Lower lobe of right lung (tissue), 2 donors: ENCODE measurements around the gene MXD1. TPM values are rescaled to one million over a fixed set of nuclear protein-coding genes. Genes with fewer than 3 reads are reported as not detected.

Source experiments
- ATAC-seq, 2 donors: fragments of 200-7000 bp; cut with Tn5 transposase; one replicate each; pipeline ENCODE4 v1.9.1; 2020 to 2022; ENCODE audit warnings: mild to moderate bottlenecking in 2 of 2, moderate library complexity in 2 of 2
- DNase-seq: peaks from one replicate; pipeline ENCODE4 v3.0.0-alpha.2; 2020
- H3K27ac ChIP-seq: fragments of 200-600 bp; one replicate; pipeline ENCODE4 v1.8.0; 2022
- H3K27me3 ChIP-seq: fragments of 200-600 bp; one replicate; pipeline ENCODE4 v1.8.0; 2022; ENCODE audit warnings: low read depth
- H3K36me3 ChIP-seq: fragments of 200-600 bp; one replicate; pipeline ENCODE4 v1.8.0; 2022; ENCODE audit warnings: mild to moderate bottlenecking
- H3K4me1 ChIP-seq: fragments of 200-600 bp; one replicate; pipeline ENCODE4 v1.8.0; 2022
- H3K4me3 ChIP-seq: fragments of 200-600 bp; one replicate; pipeline ENCODE4 v1.8.0; 2022; ENCODE audit warnings: mild to moderate bottlenecking
- H3K9me3 ChIP-seq: fragments of 200-600 bp; one replicate; pipeline ENCODE4 v1.8.0; 2022
- intact Hi-C: fragments of 100-400 bp; cut with DNase I; formaldehyde crosslinking; loops from one replicate; pipeline ENCODE4 v1.11.0; 2022
- total RNA-seq: library from RNA; stranded (reverse); fragmentation: NEBNext Ultra II Directional; extraction: Animal tissue kit (Norgen Biotek cat#: 25700); gene quantifications from one replicate; pipeline ENCODE4 v1.2.1, GENCODE V29; 2021
- TF ChIP-seq, protein P1 (sequence below): fragments of 200-600 bp; IDR thresholded peaks from one replicate; pipeline ENCODE4 v1.8.0; 2022; ENCODE audit warnings: antibody characterized with exemption, mild to moderate bottlenecking
- donor health status: DM: no; HTN: yes; CAD: no; lungs with severe emphysema.

The MXD1 gene
- total RNA-seq, 1 donor from 2014 or later = 33.8 TPM

DNA sequence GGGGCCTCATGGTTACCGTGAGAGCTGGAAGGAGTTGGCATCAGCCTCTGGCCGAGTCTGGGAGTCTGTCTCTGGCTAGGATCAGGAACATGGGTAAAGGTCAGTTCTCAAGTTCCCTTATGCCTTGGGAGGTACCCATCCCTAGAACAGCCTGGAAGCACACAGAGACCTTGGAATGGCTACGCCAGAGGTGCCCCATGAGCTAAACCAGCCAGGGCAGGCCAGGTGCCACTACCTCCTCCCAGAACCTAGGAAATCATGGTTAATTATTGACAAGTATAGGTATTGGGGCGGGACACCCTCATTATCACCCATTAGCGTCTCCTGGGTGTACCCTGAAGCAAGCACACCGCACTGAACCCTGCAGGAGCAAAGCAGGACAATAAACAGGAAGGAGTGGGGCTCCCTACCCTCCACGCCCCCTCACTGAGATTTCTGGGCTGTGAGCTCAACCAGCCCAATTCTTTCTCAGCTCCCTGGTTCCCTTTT is 49.5 kb downstream of the MXD1 start:
- no peak for ATAC-seq
- no peaks in the 10 kb centered on the region for H3K4me1 ChIP-seq
- H3K36me3 ChIP-seq = no peaks in the 10 kb centered on the region
- H3K9me3 ChIP-seq = no peaks in the 10 kb centered on the region
- intact Hi-C loops = no loop called here
- no peaks in the 10 kb centered on the region for H3K27me3 ChIP-seq
- DNase-seq = no peak
- no peak overlapping the region for H3K4me3 ChIP-seq
- H3K27ac ChIP-seq = no peak overlapping the region
- TF ChIP-seq, protein P1, sequence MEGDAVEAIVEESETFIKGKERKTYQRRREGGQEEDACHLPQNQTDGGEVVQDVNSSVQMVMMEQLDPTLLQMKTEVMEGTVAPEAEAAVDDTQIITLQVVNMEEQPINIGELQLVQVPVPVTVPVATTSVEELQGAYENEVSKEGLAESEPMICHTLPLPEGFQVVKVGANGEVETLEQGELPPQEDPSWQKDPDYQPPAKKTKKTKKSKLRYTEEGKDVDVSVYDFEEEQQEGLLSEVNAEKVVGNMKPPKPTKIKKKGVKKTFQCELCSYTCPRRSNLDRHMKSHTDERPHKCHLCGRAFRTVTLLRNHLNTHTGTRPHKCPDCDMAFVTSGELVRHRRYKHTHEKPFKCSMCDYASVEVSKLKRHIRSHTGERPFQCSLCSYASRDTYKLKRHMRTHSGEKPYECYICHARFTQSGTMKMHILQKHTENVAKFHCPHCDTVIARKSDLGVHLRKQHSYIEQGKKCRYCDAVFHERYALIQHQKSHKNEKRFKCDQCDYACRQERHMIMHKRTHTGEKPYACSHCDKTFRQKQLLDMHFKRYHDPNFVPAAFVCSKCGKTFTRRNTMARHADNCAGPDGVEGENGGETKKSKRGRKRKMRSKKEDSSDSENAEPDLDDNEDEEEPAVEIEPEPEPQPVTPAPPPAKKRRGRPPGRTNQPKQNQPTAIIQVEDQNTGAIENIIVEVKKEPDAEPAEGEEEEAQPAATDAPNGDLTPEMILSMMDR = no peak

DNA sequence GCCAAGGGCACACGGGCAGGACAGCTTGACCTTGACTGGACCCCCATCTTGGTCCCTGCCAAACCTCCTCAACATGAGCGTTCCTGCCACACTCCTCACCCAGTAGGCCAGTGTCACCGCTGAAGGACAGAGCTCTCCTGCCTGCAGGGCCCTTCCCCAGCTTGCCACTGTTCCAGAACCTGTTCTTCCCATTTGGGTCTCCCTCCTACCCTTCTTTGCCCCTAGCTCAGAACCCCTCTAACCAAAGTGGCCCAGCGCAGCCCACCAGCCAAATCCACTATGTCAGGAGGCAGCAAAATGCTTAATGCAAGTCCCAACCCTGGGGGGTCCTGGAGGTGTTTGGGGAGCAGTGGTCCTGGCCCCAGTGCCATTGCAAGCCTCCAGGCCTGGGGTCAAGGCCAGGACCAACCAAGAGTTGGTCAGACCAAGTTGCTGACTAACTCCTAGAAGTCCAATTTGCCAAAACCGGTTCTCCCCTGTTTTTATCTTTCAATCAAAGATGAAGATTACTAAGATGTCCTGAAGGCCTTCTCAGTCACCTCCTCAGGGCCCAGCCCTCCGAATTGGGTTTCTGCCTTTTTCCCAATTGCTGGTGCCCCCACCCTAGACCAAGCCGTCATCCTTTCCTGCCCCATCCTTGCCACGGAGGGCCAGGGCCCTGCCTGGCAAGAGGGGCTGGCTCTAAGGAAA is 51.0 kb downstream of the MXD1 start:
- H3K4me1 ChIP-seq = no peaks in the 10 kb centered on the region
- no peak for ATAC-seq
- no peaks in the 10 kb centered on the region for H3K9me3 ChIP-seq
- DNase-seq = no peak
- intact Hi-C loops = no loop called here
- TF ChIP-seq, protein P1 = no peak
- H3K27me3 ChIP-seq = no peaks in the 10 kb centered on the region
- no peak overlapping the region for H3K27ac ChIP-seq
- H3K4me3 ChIP-seq = no peak overlapping the region
- H3K36me3 ChIP-seq = no peaks in the 10 kb centered on the region

DNA sequence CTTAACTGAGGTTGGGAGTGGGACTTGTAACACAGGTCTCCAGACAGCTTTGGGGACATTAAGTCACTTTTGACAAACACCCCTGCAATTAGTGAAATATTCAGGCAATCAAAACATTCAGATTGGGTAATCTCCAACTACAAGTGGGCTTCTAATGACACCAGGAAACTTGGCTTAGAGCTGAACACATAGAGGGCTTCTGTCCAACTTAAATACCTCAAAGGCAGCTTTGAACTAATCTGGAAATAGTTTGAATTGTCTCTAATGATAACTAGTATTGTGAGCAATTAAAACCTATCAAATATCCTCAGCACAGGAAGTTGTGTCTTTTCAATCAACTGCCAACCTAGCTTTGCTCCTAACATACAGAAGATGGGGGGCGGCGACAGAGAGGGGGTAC is 51.6 kb downstream of the MXD1 start:
- ATAC-seq = no peak
- TF ChIP-seq, protein P1 = no peak
- Histone ChIP-seq H3K4me1 (no peaks in the 10 kb centered on the region), H3K27me3 (no peaks in the 10 kb centered on the region), H3K27ac (no peak overlapping the region), H3K4me3 (no peak overlapping the region), H3K36me3 (no peaks in the 10 kb centered on the region), H3K9me3 (no peaks in the 10 kb centered on the region)
- no peak for DNase-seq
- intact Hi-C loops = no loop called here

DNA sequence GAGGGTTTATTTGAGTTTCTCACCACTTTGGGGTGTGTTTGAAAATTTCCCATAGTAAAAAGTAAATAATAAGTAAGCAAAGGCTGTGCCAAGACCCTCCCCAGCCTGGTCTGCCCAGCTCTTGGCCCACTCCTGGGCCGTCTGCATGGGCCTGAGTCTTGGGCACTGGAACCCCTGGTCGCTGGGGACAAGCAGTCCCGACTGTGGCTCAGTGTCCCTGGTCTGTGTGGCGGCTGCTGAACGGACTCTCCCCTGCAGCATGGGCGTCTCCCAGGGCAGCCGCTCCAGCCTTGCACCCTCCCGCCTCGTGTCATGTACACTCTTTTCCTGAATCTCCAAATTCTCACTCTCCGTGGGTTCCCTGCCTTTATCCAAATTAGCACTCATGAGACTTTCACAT is 53.7 kb downstream of the MXD1 start:
- ATAC-seq (no peak), DNase-seq (no peak)
- H3K9me3 ChIP-seq = no peaks in the 10 kb centered on the region
- TF ChIP-seq, protein P1 = no peak
- no peaks in the 10 kb centered on the region for H3K36me3 ChIP-seq
- no peak overlapping the region for H3K4me3 ChIP-seq
- no peaks in the 10 kb centered on the region for H3K4me1 ChIP-seq
- intact Hi-C loops = no loop called here
- no peak overlapping the region for H3K27ac ChIP-seq
- H3K27me3 ChIP-seq = no peaks in the 10 kb centered on the region

DNA sequence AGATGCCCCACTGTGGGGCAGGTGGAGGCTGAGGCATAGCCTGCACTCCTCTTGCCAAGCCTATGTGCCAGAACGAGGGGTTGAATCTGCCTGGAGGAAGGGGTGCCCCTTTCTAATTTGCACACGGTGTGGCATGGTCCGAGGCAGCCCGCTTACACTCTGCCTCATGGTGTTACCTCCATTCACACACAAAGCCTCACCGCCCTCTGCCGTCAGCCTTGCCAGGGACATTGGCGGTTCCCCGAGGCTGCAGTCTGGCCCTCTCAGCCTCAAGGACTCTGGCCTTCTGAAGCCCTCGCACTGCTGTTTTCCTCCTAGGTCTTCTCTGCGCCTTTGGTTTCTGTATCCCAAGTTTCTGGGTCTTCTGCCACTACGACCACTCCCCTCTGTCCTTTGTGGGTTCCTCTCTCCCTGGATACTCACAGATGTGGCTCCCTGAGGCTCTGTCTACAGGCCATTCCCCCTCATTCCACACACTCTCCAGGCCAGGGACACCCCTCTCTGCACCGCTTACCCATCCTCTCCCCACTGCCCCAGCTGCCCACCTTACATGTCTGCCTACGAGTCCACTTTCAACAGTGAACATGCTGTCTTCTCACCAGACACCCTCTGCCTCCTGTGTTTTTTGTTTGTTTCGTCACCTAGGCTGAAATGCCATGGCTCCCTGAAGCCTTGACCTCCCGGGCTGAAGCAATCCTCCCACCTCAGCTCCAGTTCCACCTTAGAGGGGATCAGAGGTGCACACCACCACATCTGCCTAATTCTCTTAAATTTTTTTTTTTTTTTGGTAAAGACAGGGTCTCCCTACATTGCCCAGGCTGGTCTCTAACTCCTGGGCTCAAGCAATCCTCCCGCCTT is 54.4 kb downstream of the MXD1 start:
- no peak for DNase-seq

More for the DNA sequence above, 54.4 kb downstream of the MXD1 start:
- intact Hi-C loops = no loop called here
- TF ChIP-seq, protein P1 = no peak
- no peak for ATAC-seq
- Histone ChIP-seq H3K27ac (no peak overlapping the region), H3K27me3 (no peaks in the 10 kb centered on the region), H3K9me3 (no peaks in the 10 kb centered on the region), H3K36me3 (no peaks in the 10 kb centered on the region), H3K4me1 (no peaks in the 10 kb centered on the region), H3K4me3 (no peak overlapping the region)
